K562 (cell line): ENCODE results near the gene DGCR2. TPM values are rescaled to one million over a fixed set of nuclear protein-coding genes. Genes with fewer than 3 reads are reported as not detected.

ENCODE experiments used
- CBFA2T2 ChIP-seq: fragments of 450-650 bp; conservative IDR thresholded peaks from 2 replicates; pipeline ENCODE4 v1.6.1; 2017; ENCODE audit warnings: mild to moderate bottlenecking
- EZH2 ChIP-seq: IDR thresholded peaks from 2 replicates; pipeline ENCODE4 v1.6.1; 2012; ENCODE audit warnings: low read depth, mild to moderate bottlenecking, inconsistent platforms, low read length, borderline replicate concordance
- HMGN3 ChIP-seq: IDR thresholded peaks from 2 replicates; pipeline ENCODE4 v1.6.1; 2011; ENCODE audit warnings: borderline replicate concordance, low read depth, mild to moderate bottlenecking, mixed read lengths, low read length; ENCODE audit not compliant: insufficient read length; ENCODE audit errors: extremely low read depth
- POLR2B ChIP-seq: fragments of 450-650 bp; IDR thresholded peaks from 2 replicates; pipeline ENCODE4 v1.6.1; 2018; ENCODE audit warnings: low read depth; ENCODE audit not compliant: partially characterized antibody
- POLR3G ChIP-seq: IDR thresholded peaks from 2 replicates; pipeline ENCODE4 v1.6.1; 2011; ENCODE audit not compliant: insufficient read length, insufficient replicate concordance; ENCODE audit errors: extremely low read depth
- RB1 ChIP-seq: fragments of 450-650 bp; IDR thresholded peaks from 2 replicates; pipeline ENCODE4 v1.6.1; 2017; ENCODE audit warnings: low read depth, mild to moderate bottlenecking
- ZNF12 ChIP-seq: sonication (generic); formaldehyde crosslinking; IDR thresholded peaks from 2 replicates; pipeline ENCODE4 v1.4.0; 2020; ENCODE audit warnings: mild to moderate bottlenecking, missing genetic modification reagents
- polyA plus RNA-seq, 8 experiments: library from polyadenylated mRNA; depleted of rRNA in 4 of 8; stranded (reverse) in 5 of 8; unstranded in 3 of 8; fragments of >200 nt; fragmentation: Nextera tagmentation in 2 of 8; fragmentation: Illumina TruSeq in 1 of 8; extraction: Ambion mirVana in 2 of 8; extraction: Trizol in 1 of 8; gene quantifications; 2 replicates each; pipeline versions ENCODE4 v1.2.1 to v1.2.3, GENCODE V29; 2011 to 2014; ENCODE audit warnings: inconsistent platforms in 1 of 8, missing spikeins in 1 of 8
- total RNA-seq, 7 experiments: library from RNA; depleted of rRNA in 6 of 7; stranded (reverse); fragments of >200 nt in 6 of 7; fragmentation: Illumina TruSeq in 2 of 7; extraction: Trizol in 2 of 7; gene quantifications; 2 replicates each; pipeline versions ENCODE4 v1.2.1 to v1.2.3, GENCODE V29; 2011 to 2021; ENCODE audit warnings: low replicate concordance in 1 of 7
- TF ChIP-seq, protein P1 (sequence below): fragments of 200-600 bp; sonication (generic); IDR thresholded peaks from one replicate; pipeline ENCODE4 v1.6.1; 2012; ENCODE audit warnings: mild to moderate bottlenecking, low read depth, low read length, inconsistent platforms
- TF ChIP-seq, protein P2 (sequence below): sonication (generic); formaldehyde crosslinking; IDR thresholded peaks from 2 replicates; pipeline ENCODE4 v1.9.0; 2022; ENCODE audit warnings: mild to moderate bottlenecking, missing genetic modification reagents
- TF ChIP-seq, protein P3 (sequence below), 2 experiments: fragments of 250-450 bp in 1 of 2; fragments of 450-650 bp in 1 of 2; sonication (Bioruptor Pico) in 1 of 2; IDR thresholded peaks; 2 replicates each; pipeline versions ENCODE4 v1.6.1 to v1.8.0; 2016 to 2021; ENCODE audit warnings: mild to moderate bottlenecking in 2 of 2, moderate library complexity in 2 of 2, missing compliant biosample characterization in 1 of 2, missing genetic modification characterization in 1 of 2
- TF ChIP-seq, protein P4 (sequence below): fragments of 250-450 bp; sonication (Bioruptor Pico); IDR thresholded peaks from 2 replicates; pipeline ENCODE4 v1.8.0; 2021; ENCODE audit warnings: moderate library complexity, mild to moderate bottlenecking, inconsistent platforms

DGCR2 gene
- total and polyA plus RNA-seq, 9 of the 15 experiments (the other 6 are each of a cell fraction or from before 2014, with no cell fraction given): 0.69 to 101 (median 56.4) TPM

- TF ChIP-seq, protein P1, sequence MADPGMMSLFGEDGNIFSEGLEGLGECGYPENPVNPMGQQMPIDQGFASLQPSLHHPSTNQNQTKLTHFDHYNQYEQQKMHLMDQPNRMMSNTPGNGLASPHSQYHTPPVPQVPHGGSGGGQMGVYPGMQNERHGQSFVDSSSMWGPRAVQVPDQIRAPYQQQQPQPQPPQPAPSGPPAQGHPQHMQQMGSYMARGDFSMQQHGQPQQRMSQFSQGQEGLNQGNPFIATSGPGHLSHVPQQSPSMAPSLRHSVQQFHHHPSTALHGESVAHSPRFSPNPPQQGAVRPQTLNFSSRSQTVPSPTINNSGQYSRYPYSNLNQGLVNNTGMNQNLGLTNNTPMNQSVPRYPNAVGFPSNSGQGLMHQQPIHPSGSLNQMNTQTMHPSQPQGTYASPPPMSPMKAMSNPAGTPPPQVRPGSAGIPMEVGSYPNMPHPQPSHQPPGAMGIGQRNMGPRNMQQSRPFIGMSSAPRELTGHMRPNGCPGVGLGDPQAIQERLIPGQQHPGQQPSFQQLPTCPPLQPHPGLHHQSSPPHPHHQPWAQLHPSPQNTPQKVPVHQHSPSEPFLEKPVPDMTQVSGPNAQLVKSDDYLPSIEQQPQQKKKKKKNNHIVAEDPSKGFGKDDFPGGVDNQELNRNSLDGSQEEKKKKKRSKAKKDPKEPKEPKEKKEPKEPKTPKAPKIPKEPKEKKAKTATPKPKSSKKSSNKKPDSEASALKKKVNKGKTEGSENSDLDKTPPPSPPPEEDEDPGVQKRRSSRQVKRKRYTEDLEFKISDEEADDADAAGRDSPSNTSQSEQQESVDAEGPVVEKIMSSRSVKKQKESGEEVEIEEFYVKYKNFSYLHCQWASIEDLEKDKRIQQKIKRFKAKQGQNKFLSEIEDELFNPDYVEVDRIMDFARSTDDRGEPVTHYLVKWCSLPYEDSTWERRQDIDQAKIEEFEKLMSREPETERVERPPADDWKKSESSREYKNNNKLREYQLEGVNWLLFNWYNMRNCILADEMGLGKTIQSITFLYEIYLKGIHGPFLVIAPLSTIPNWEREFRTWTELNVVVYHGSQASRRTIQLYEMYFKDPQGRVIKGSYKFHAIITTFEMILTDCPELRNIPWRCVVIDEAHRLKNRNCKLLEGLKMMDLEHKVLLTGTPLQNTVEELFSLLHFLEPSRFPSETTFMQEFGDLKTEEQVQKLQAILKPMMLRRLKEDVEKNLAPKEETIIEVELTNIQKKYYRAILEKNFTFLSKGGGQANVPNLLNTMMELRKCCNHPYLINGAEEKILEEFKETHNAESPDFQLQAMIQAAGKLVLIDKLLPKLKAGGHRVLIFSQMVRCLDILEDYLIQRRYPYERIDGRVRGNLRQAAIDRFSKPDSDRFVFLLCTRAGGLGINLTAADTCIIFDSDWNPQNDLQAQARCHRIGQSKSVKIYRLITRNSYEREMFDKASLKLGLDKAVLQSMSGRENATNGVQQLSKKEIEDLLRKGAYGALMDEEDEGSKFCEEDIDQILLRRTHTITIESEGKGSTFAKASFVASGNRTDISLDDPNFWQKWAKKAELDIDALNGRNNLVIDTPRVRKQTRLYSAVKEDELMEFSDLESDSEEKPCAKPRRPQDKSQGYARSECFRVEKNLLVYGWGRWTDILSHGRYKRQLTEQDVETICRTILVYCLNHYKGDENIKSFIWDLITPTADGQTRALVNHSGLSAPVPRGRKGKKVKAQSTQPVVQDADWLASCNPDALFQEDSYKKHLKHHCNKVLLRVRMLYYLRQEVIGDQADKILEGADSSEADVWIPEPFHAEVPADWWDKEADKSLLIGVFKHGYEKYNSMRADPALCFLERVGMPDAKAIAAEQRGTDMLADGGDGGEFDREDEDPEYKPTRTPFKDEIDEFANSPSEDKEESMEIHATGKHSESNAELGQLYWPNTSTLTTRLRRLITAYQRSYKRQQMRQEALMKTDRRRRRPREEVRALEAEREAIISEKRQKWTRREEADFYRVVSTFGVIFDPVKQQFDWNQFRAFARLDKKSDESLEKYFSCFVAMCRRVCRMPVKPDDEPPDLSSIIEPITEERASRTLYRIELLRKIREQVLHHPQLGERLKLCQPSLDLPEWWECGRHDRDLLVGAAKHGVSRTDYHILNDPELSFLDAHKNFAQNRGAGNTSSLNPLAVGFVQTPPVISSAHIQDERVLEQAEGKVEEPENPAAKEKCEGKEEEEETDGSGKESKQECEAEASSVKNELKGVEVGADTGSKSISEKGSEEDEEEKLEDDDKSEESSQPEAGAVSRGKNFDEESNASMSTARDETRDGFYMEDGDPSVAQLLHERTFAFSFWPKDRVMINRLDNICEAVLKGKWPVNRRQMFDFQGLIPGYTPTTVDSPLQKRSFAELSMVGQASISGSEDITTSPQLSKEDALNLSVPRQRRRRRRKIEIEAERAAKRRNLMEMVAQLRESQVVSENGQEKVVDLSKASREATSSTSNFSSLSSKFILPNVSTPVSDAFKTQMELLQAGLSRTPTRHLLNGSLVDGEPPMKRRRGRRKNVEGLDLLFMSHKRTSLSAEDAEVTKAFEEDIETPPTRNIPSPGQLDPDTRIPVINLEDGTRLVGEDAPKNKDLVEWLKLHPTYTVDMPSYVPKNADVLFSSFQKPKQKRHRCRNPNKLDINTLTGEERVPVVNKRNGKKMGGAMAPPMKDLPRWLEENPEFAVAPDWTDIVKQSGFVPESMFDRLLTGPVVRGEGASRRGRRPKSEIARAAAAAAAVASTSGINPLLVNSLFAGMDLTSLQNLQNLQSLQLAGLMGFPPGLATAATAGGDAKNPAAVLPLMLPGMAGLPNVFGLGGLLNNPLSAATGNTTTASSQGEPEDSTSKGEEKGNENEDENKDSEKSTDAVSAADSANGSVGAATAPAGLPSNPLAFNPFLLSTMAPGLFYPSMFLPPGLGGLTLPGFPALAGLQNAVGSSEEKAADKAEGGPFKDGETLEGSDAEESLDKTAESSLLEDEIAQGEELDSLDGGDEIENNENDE: no peak
- TF ChIP-seq, protein P2, sequence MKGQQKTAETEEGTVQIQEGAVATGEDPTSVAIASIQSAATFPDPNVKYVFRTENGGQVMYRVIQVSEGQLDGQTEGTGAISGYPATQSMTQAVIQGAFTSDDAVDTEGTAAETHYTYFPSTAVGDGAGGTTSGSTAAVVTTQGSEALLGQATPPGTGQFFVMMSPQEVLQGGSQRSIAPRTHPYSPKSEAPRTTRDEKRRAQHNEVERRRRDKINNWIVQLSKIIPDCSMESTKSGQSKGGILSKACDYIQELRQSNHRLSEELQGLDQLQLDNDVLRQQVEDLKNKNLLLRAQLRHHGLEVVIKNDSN (CRISPR knock-in tag): peak; percentile 15
- TF ChIP-seq, protein P3, sequence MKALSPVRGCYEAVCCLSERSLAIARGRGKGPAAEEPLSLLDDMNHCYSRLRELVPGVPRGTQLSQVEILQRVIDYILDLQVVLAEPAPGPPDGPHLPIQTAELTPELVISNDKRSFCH (CRISPR knock-in tag; IDR thresholded peaks at IDR 0.05): no peak
- TF ChIP-seq, protein P3 (tag; IDR thresholded peaks at IDR 0.05): 0 out of 2 replicates have a peak, but pooled peaks have one; percentile 3
- TF ChIP-seq POLR2B (peak; percentile 11), HMGN3 (peak; percentile 22), CBFA2T2 (no peak), POLR3G (no peak), ZNF12 (CRISPR knock-in tag) (no peak), EZH2 (no peak), RB1 (peak; percentile 36; the same call in 1 of the 2 replicates)
- TF ChIP-seq, protein P4, sequence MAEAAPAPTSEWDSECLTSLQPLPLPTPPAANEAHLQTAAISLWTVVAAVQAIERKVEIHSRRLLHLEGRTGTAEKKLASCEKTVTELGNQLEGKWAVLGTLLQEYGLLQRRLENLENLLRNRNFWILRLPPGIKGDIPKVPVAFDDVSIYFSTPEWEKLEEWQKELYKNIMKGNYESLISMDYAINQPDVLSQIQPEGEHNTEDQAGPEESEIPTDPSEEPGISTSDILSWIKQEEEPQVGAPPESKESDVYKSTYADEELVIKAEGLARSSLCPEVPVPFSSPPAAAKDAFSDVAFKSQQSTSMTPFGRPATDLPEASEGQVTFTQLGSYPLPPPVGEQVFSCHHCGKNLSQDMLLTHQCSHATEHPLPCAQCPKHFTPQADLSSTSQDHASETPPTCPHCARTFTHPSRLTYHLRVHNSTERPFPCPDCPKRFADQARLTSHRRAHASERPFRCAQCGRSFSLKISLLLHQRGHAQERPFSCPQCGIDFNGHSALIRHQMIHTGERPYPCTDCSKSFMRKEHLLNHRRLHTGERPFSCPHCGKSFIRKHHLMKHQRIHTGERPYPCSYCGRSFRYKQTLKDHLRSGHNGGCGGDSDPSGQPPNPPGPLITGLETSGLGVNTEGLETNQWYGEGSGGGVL (CRISPR knock-in tag): no peak
These were observed 83.3 kb downstream of the DGCR2 start (continued) for GRCh38 chr22:19038728-19039447.
